Measurements from ENCODE around the gene DSG1. TPM values are rescaled to one million over a fixed set of nuclear protein-coding genes. Genes with fewer than 3 reads are reported as not detected.

The DSG1 gene
- total RNA-seq, 2 donors from 2014 or later = 0.32 to 5.5 TPM

DNA sequence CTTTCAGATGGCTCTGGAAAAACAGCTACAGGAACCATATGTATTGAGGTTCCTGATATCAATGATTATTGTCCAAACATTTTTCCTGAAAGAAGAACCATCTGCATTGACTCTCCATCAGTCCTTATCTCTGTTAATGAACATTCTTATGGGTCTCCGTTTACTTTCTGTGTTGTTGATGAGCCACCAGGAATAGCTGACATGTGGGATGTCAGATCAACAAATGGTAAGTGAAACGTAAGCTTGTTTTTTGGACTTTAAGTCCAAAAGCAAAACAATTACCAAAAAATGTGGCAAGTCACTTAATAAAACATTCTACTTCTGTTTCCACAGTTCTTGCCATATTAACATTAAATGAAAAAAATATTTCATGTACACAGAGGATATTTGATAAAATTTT, 85.4 kb downstream of the DSG1 start:
- intact Hi-C loops (cut with DNase I) = no loop called here
- no peaks in the 10 kb centered on the region for H3K9me3 ChIP-seq
- no peaks in the 10 kb centered on the region for H3K27me3 ChIP-seq (replicated peaks; ENCODE audit: insufficient read depth)
- WGBS = 69% methylated on average over 2 of the region's 2 CpGs
- no peak overlapping the region for H3K4me3 ChIP-seq
- TF ChIP-seq, protein P1, sequence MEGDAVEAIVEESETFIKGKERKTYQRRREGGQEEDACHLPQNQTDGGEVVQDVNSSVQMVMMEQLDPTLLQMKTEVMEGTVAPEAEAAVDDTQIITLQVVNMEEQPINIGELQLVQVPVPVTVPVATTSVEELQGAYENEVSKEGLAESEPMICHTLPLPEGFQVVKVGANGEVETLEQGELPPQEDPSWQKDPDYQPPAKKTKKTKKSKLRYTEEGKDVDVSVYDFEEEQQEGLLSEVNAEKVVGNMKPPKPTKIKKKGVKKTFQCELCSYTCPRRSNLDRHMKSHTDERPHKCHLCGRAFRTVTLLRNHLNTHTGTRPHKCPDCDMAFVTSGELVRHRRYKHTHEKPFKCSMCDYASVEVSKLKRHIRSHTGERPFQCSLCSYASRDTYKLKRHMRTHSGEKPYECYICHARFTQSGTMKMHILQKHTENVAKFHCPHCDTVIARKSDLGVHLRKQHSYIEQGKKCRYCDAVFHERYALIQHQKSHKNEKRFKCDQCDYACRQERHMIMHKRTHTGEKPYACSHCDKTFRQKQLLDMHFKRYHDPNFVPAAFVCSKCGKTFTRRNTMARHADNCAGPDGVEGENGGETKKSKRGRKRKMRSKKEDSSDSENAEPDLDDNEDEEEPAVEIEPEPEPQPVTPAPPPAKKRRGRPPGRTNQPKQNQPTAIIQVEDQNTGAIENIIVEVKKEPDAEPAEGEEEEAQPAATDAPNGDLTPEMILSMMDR (IDR thresholded peaks at IDR 0.05) = no peak
- TF ChIP-seq POLR2AphosphoS5 (IDR thresholded peaks at IDR 0.05) (no peak), POLR2A (IDR thresholded peaks at IDR 0.05) (no peak)
- H3K36me3 ChIP-seq = no peaks in the 10 kb centered on the region
- H3K4me1 ChIP-seq (replicated peaks) = no peaks in the 10 kb centered on the region
- DNase-seq (ENCODE audit: low spot score) = no peak
- no peak overlapping the region for H3K27ac ChIP-seq

Small RNAs within 50 kb of the gene (small RNA-seq; reads per million reads assigned to genes)
- gene RF00019 (0 reads per million in 2 donors), gene RNU6-167P (0 reads per million in 2 donors)

Other genes with a start within 250 kb of the DSG1 start
- 10 to 100 TPM in 1 of 2 donors, 1 to 10 TPM in 1; 8.4 to 29.1 TPM for gene DSC2, start 215.7 kb upstream of the DSG1 start, total RNA-seq
- 1 to 10 TPM in 1 of 2 donors, under 1 TPM in 1; 0.23 to 2.1 TPM for gene DSC1, start 155.3 kb upstream of the DSG1 start, total RNA-seq
- gene DSG4, start 58.6 kb downstream of the DSG1 start, total RNA-seq = under 1 TPM; 0.05 to 0.68 TPM
- gene DSG3, start 129.6 kb downstream of the DSG1 start, total RNA-seq = 1 to 10 TPM; 1.3 to 2.3 TPM
- 10 to 100 TPM; 19.5 to 63.2 TPM for gene DSG2, start 180.0 kb downstream of the DSG1 start, total RNA-seq

Measured in prostate gland (tissue), 2 donors.